Left forelimb (tissue), 1 donor: ENCODE data around the gene PLEKHG4.

Experiments
- DNase-seq: peaks from one replicate; pipeline ENCODE4 v3.0.0-alpha.2; 2018; ENCODE audit warnings: low spot score

Gene PLEKHG4

DNA sequence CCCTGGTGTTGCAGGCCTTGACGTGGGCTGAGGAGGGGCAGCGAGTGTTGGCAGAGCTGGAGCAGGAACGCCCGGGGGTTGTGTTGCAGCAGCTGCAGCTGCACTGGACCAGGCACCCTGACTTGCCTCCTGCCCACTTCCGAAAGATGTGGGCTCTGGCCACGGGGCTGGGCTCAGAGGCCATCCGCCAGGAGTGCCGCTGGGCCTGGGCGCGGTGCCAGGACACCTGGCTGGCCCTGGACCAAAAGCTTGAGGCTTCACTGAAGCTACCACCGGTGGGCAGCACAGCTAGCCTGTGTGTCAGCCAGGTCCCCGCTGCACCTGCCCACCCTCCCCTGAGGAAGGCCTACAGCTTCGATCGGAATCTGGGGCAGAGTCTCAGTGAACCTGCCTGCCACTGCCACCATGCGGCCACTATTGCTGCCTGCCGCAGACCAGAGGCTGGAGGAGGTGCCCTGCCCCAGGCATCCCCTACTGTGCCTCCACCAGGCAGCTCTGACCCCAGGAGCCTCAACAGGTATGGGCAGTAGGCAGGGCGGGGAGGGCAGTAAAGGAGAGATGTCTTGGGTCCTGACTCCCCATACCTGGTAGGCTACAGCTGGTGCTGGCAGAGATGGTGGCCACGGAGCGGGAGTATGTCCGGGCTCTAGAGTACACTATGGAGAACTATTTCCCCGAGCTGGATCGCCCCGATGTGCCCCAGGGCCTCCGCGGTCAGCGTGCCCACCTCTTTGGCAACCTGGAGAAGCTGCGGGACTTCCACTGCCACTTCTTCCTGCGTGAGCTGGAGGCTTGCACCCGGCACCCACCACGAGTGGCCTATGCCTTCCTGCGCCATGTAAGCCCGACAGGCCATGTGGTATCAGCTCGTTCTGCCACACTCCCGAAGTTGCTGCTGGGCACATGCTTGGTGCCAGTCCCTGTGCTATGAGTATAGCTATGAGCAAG is 5.6 kb downstream of the PLEKHG4 start:
- DNase-seq, result no peak

DNA sequence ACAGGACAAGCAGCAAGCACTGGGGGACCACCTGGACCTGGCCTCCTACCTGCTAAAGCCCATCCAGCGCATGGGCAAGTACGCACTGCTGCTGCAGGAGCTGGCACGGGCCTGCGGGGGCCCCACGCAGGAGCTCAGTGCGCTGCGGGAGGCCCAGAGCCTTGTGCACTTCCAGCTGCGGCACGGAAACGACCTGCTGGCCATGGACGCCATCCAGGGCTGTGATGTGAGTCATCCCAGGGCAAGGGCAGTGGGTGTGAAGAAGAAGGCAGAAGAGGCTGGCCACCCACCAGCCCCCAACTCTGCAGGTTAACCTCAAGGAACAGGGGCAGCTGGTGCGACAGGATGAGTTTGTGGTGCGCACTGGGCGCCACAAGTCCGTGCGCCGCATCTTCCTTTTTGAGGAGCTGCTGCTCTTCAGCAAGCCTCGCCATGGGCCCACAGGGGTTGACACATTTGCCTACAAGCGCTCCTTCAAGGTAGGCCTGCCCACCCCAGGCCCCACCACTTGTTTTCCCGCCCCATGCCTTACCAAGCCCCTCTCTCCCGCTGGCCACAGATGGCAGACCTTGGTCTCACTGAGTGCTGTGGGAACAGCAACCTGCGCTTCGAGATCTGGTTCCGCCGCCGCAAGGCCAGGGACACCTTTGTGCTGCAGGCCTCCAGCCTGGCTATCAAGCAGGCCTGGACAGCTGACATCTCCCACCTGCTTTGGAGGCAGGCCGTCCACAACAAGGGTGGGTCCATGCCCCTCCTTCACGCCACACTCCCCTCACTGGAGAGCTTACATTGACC is 7.3 kb downstream of the PLEKHG4 start:
- no peak for DNase-seq

DNA sequence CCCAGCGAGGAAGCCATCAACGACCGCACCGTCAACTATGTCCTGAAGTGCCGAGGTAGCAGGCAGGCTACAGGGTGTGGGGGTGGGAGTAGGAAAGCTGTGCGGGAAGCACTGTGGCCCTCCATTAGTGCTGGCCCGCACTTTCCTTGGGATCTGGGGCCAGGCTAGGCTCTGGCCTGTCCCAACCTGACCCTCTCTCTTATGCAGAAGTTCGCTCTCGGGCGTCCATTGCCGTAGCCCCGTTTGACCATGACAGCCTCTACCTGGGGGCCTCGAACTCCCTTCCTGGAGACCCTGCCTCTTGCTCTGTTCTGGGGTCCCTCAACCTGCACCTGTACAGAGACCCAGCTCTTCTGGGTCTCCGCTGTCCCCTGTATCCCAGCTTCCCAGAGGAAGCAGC is 8.6 kb downstream of the PLEKHG4 start:
- no peak for DNase-seq

DNA sequence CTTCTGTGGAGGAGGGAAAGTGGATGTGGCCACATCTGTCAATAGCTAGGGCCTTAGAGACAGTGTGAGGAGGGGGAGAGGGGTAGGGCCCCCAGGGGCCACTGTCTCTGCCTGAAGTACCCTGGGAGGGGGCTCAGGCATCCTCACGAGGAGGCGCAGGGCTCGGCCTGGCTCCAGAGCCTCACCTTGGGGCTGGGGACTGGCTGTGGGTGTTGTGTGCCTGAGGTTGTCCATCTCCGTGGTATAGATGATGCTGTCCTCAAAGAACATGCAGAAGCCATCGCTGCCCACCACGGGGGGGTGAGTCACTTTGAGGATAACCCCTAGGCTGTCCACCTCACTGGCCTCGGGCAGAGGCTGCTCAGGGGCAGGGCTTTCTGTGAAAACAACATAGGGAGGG is 12.1 kb downstream of the PLEKHG4 start:
- no peak for DNase-seq

DNA sequence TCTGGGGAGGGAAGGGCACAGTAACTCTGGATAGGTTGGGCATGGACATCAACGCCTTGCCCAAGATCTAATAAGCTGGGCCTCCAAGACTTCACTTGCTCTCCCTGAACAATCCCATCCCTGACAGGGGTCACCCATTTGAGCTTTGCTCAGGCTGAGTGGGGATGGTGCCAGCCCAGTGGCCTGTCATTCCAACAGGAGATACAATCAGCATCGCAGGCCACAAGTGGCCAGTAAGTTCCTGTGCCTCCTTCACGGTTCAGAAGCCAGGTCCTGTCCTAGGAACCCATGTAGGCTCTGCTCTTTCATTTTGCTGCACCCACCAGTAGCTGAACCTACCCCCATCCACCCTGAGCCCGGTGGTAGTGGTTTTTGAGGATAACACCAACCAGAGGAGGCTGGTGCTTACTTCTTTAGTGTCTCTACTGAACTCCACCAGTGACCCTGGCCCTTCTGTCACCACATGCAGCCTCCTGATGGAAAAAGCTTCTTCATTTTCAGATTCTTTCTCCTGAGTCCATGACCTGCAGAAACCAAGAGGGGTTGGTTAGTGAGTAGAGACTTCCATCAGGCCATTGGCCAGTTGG is 14.9 kb downstream of the PLEKHG4 start:
- DNase-seq, result no peak

DNA sequence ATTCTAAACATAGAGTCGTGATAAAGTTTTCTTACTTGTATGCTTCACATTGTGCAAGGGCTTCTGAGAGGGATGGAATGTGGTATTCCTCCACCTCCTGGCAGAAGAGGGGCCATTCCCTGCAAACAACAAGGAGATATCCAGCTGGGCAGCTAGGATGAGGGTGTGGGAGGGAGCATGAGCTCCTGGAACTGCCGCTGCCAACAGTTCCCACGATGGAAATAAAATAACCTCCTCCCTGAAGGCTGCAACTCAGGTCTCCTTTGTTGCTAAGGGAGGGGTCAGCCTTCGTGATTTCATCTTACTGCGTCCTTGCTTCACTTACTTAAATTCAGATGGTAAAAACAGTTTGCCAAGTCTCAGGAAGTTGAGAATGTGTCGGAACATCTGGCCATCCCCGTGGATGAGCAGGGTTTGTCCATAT is 15.6 kb downstream of the PLEKHG4 start:
- DNase-seq, result no peak

DNA sequence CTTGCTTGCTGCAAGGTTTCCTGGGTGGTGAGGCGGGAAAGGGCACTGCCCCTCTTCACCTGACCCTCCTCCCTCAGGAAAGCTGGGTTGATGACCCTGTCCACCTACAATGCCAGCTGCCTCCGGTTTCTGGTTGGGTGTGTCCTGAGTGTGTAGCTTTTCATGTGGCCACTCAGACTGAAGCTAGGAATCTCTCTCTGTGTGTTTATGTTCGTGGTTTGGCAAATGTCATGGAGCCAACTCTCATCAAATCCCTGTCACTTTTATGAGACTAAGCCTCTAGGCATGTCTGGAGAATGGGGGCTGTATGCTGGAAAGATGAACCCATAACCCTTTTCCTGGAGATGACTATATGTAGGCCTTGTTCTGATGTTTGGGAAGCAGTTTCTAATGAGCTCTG is 17.1 kb downstream of the PLEKHG4 start:
- DNase-seq, result no peak

DNA sequence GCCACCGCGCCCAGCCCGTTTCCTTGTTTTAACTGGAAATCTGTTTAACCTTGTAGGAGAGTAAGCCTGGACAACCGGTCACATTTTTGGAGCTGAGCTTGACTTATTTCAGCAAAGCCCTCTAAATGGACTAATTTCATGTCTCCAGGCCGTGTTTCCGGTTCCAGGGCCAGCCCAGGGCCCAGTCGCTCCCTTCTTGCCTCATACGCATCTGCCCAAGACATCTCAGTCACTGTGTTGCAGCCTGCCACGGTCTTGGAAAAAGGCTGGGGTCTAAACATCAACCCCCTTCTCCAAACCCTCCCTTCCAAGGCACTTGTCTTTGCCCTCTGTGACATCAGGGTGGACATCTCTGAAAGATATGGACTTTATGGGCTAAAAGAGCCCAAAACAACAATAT is 18.9 kb downstream of the PLEKHG4 start:
- DNase-seq, result no peak

DNA sequence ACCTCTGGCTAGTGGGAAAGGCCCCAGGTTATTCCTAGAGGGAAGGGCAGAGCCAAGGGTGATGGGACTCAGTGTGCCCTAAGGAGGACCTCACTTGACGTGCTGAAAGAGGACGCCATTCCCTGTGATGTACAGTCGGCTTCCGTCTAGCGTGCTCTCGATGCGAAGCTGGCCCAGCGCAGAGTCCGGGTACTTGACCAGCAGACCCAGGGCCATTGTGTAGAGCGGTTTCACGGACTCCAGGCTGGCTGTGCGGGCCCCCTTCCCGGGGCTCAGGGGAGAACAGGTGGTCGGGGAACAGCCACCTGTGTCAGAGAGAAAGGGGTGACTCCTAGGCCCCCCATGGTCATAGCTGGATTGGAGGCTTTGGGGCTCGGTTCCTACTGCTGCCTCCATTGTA is 19.9 kb downstream of the PLEKHG4 start:
- no peak for DNase-seq

DNA sequence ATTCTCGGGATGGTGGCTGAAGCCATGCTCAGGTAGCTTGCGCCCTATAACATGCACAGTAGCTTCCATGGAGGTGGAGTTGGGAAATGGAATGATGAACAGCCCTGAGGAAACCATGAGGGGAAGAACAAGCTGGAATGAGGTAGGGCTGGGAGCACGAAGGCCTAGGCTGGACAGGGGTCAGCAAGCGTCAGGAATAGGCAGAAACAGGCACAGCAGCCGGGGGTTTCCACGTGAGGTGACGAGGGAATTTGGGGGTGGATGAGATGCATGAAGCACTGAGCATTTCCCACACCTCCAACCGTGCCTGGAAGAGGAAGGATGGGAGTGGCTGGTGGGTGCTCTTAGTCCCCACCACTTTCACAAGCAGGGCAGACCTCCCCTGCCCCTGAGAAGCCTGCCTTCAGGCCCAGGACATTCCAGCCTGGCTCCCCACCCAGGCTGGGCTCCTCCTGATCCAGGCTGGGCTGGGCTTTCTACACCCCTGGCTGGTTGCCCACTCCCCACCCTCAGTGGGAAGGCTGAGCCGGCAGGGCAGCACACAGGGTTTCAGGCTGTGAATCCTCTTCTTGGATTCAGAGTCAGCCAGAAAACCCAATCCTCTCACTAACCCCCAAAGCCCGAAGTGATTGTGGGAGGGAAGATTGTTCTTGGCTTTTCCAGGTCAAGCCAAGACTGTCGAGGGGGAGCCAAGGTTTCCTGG is 21.9 kb downstream of the PLEKHG4 start:
- no peak for DNase-seq

DNA sequence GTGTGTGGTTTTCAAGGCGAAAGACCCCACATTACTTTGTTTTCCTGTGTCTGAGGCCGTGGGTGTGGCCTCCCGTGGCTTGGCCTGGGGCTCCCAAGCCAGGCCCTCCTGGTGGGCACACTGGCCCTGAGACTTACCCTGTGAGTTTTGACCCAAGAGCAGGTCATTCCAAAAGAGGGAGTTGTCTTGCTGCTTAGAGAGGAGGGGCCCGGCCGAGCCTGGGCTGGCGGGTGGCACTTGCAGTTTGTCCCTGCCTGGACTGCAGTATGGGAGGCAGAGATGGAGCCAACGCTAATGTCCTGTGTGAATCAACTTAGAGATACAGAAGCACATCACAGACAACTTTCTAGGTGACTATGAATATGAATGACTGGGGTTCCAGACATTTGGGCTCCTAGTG is 22.7 kb downstream of the PLEKHG4 start:
- DNase-seq, result no peak

DNA sequence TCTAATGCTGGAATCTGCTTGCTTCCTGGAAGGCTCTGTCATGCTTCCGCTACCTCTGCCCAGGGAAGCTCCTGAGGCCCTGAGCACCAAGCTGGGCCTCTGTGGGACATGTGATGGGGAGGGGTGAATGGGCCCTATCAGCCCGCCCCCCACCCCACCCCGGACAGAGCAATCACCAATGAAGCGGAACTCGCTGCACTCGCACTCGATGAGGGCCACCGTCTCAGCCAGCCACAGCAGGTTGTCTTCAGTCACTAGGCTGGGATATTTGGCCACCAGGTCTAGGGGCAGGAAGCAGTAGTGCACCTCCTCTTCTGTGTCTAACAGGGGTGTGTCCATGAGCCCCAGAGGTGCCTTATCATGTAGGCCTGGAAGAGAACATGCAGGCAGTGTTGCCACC is 23.6 kb downstream of the PLEKHG4 start:
- no peak for DNase-seq

DNA sequence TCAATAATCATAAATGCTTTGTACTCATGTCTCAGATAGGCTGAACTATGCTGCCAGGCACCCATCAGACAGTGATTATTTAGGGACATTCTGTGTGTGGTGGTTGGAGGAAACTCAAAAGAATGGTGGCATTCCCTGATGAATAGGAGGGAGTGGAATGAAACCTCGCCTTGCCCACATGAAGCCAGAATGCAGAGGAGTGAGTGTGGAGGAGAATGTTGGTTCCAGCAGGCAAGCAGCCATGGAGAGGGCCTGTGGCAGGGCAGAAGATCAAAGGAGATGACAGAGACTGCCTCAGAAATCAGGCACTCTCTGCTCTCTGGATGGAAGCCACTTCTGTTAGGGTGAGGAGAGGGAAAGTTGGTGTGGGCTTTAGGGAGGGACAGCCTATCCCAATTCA is 24.7 kb downstream of the PLEKHG4 start:
- DNase-seq, result no peak

DNA sequence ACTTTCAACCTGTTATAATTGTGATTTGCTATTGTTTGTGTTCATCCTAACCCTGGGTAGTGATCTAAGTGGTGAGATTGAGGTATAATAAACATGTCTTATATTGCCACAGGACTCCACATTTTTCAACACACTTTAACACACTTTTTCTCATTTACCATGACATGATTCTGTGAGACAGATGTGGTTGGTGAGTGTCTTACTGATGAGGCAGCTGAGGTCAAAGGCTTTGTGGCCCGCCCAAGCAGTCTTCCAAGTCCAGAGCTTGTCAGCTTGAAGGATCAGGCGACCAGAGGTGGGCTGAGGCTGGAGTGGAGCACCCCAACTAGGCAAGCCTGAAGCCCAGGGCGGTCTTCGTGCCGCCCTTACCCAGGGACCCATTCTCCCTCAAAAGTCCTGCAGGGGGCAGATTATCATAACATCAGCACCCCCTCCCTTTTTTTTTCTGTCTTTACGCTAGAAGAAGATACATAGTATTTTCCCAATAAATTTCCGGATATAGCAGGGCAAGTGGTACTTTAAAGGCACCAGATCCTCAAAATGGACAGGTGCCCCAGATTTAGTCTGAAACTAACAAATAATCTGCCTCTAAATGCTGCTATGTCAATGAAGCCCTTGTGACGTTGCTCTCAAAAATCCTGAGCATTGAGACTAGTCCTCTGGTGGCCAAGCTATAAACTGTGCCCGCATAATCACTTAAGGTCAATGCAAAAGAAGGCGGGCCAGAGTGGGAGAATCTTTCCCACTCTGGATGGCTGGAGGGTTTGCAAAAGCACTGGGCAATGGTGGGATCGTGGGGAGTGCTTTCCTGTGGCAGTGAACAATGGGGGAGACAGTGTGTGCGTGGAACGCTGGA is 26.1 kb downstream of the PLEKHG4 start:
- DNase-seq, result no peak

DNA sequence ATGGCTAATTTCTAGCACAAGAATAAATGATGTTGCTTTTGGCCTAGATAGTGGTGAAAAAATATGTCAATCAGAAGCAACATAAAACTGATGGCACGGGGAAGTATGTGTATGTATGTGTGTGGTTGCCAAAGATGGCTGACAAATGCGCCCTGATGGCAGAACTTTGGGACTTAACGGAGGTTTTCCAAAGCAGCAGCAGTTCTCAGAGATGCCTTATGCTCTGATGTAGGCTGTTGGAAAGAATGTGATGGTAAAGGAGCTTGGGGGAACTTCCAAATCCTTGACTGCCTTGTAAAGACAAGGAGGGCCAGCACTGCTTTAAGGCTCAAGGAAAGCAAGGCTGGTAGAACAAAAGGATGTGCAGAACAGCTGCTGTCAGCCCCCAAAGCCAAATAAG is 31.2 kb downstream of the PLEKHG4 start:
- no peak for DNase-seq

DNA sequence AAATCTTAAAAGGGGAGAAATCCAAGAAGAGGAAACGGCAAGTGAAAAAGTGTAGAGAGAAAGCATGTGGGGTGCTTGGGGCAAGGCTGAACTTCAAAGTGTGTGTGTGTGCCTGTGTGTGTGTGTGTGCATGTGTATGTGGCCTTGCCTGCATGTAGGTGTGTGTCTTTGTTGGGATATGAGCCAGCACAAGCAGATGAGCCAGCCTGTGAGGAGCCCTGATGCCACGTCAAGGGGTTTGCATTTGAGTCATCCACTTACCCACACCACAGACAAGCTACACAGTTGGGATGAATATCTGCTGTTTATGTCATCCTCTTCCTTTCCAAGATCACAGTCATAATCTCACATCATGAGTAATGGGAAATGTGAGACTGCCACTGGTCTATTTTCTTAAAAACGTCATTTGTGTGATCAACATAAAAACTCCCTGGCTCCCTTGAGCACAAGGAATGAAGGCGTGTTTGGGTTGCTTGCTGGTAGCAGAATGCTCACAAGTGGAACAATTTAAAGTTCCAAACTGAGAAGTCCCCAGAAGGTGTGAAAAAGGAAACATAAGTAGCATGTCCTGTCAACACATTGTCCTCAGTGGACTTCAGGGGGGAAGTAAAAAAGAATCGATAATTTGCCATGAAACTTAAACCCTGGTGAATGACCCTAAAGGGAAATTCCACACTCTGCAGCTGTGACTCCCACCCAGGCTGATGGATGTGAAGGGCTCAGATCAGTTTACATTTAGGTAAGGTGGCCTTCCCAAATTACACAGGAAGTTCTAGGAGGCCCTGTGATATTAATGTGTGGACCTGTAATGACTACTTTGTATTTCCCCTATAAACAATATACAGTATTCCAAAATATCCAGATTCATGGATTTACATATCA is 32.5 kb downstream of the PLEKHG4 start:
- DNase-seq, result no peak

DNA sequence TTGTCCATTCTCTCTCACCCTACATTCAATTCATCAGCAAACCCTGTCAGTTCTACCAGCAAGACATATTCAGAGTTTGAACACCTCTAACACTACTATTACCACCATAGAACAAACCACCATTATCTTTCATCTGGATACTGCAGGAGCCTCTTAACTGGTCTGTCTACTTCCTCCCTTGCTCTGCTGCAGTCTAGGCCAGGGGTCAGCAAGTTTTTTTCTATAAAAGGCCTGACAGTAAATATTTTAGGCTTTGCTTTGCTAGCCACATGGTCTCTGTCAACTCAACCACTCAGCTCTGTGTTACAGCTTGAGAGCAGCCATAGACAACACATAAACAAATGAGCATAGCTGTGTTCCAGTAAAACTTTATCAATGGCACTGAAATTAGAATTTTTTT is 33.4 kb downstream of the PLEKHG4 start:
- DNase-seq, result no peak

DNA sequence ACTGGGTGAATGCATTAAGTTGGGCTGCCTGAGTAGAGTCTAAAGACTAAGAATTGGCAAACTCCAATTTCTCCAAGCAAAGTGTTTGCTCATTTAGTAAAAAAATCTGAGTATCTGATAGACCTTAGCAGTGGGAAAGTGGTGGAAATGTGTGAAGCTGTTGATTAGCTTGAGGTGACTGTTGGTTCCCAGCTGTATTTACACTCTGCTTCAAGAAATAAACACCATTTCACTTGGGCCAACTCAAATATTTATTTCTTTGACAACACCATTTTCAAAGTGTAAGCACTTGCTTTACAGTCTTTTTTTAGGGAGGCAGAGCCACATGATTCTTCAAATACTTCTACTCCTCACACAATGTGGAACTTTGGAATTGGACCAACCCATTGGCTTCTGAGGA is 38.5 kb downstream of the PLEKHG4 start:
- no peak for DNase-seq

DNA sequence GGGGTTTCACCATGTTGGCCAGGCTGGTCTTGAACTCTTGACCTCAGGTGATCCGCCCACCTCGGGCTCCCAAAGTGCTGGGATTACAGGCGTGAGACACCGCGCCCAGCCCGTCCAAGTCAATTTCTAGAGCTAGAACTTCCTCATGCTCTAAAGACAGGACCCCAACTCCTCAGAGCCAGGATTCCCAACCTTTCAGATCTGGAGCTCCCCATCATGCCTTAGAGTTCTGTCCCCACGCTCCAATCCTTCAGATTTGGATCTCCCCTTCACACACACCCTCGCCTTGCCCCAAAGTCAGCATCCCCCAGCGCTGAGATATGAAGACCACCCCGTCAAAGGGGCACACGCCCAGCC is 46.8 kb downstream of the PLEKHG4 start:
- no peak for DNase-seq
